HG03354 (cell line): ENCODE data around the gene KLHL13.
"Not testable (repeated sequence)": the region's sequence is repeated elsewhere in the genome, so short reads cannot be mapped to it uniquely, and the experiment has no call there.

Experiments
- ATAC-seq: cut with Tn5 transposase; IDR thresholded peaks from one replicate; pipeline ENCODE4 v1.9.1; 2021; ENCODE audit warnings: mild to moderate bottlenecking; ENCODE audit not compliant: unreplicated experiment, poor library complexity, severe bottlenecking

KLHL13 gene

GRCh38 chrX:118116713-118117550, at the start of gene KLHL13:
Gene KLHL13 (minus strand): TSS chrX:118116810. CDS start chrX:118028473, 88,337 bp downstream.
- no peak for ATAC-seq

- ATAC-seq = no peak
Observed at GRCh38 chrX:118164138-118164537, 47.5 kb upstream of the KLHL13 start.

GRCh38 chrX:118156953-118157608, 40.5 kb upstream of the KLHL13 start:
- ATAC-seq = no peak

GRCh38 chrX:118156254-118156952, 39.8 kb upstream of the KLHL13 start:
- no peak for ATAC-seq

- no peak for ATAC-seq
Observed at GRCh38 chrX:118153270-118153669, 36.7 kb upstream of the KLHL13 start.

- ATAC-seq = no peak
Observed at GRCh38 chrX:118152721-118153120, 36.1 kb upstream of the KLHL13 start.

- ATAC-seq = no peak
Observed at GRCh38 chrX:118148737-118149136, 32.1 kb upstream of the KLHL13 start.

GRCh38 chrX:118147771-118148170, 31.2 kb upstream of the KLHL13 start:
- ATAC-seq = not testable (repeated sequence)

- no peak for ATAC-seq
Observed at GRCh38 chrX:118143578-118143977, 27.0 kb upstream of the KLHL13 start.

- ATAC-seq = no peak
Observed at GRCh38 chrX:118131336-118131735, 14.7 kb upstream of the KLHL13 start.

- ATAC-seq = no peak
Observed at GRCh38 chrX:118129681-118130080, 13.1 kb upstream of the KLHL13 start.

- ATAC-seq = no peak
Observed at GRCh38 chrX:118128724-118129123, 12.1 kb upstream of the KLHL13 start.

GRCh38 chrX:118126286-118126685, 9.7 kb upstream of the KLHL13 start:
- ATAC-seq = no peak

GRCh38 chrX:118124243-118124642, 7.6 kb upstream of the KLHL13 start:
- ATAC-seq = not testable (repeated sequence)

GRCh38 chrX:118117741-118118140, 1.1 kb upstream of the KLHL13 start:
- ATAC-seq = no peak

- ATAC-seq = no peak
Observed at GRCh38 chrX:118115953-118116712, 477 bp downstream of the KLHL13 start.

GRCh38 chrX:118114971-118115370, 1.6 kb downstream of the KLHL13 start:
- no peak for ATAC-seq

- ATAC-seq = no peak
Observed at GRCh38 chrX:118109065-118109464, 7.5 kb downstream of the KLHL13 start.

- ATAC-seq = no peak
Observed at GRCh38 chrX:118108304-118108703, 8.3 kb downstream of the KLHL13 start.

GRCh38 chrX:118100091-118100490, 16.5 kb downstream of the KLHL13 start:
- ATAC-seq = no peak
